Astrocyte (in vitro differentiated cells and primary cell): Measurements from ENCODE around the gene SYNC. TPM values are rescaled to one million over a fixed set of nuclear protein-coding genes. Genes with fewer than 3 reads are reported as not detected.

ENCODE experiments used
- DNase-seq: peaks from one replicate; pipeline ENCODE4 v3.0.0-alpha.2; 2010; ENCODE audit warnings: low read depth
- FAIRE-seq: peaks from 2 replicates; lab custom pipeline; 2011; peaks lifted over from hg19 to GRCh38; lab: Jason Lieb, UNC
- H2AFZ ChIP-seq: 2 replicates; pipeline ENCODE4 v1.6.0; 2012; ENCODE audit warnings: low read depth, low read length, inconsistent platforms
- H3K27ac ChIP-seq: 2 replicates; pipeline ENCODE4 v1.5.1; 2011; ENCODE audit warnings: low read depth, low read length, inconsistent platforms
- H3K27me3 ChIP-seq: 2 replicates; pipeline ENCODE4 v1.6.0; 2011; ENCODE audit warnings: low read length, inconsistent platforms; ENCODE audit not compliant: insufficient read depth
- H3K36me3 ChIP-seq: 2 replicates; pipeline ENCODE4 v1.5.1; 2011; ENCODE audit warnings: low read length, inconsistent platforms; ENCODE audit not compliant: insufficient read depth
- H3K4me1 ChIP-seq: 2 replicates; pipeline ENCODE4 v1.5.1; 2011; ENCODE audit warnings: low read length, inconsistent platforms; ENCODE audit not compliant: insufficient read depth
- H3K4me2 ChIP-seq: 2 replicates; pipeline ENCODE4 v1.6.0; 2012; ENCODE audit warnings: low read length, inconsistent platforms
- H3K4me3 ChIP-seq: 2 replicates; pipeline ENCODE4 v1.5.1; 2011; ENCODE audit warnings: low read depth, mild to moderate bottlenecking, low read length, inconsistent platforms; ENCODE audit not compliant: insufficient read depth
- H3K79me2 ChIP-seq: 2 replicates; pipeline ENCODE4 v1.6.0; 2012; ENCODE audit warnings: mild to moderate bottlenecking, low read length, inconsistent platforms; ENCODE audit not compliant: insufficient read depth
- H3K9ac ChIP-seq: 2 replicates; pipeline ENCODE4 v1.6.0; 2012; ENCODE audit warnings: mild to moderate bottlenecking, low read length, inconsistent platforms
- H3K9me3 ChIP-seq: 2 replicates; pipeline ENCODE4 v1.5.1; 2012; ENCODE audit warnings: low read depth, mild to moderate bottlenecking, low read length, inconsistent platforms; ENCODE audit not compliant: insufficient read depth
- H4K20me1 ChIP-seq: 2 replicates; pipeline ENCODE4 v1.6.0; 2012; ENCODE audit warnings: low read length, inconsistent platforms; ENCODE audit not compliant: insufficient read depth
- H3K27ac Mint-ChIP-seq: one replicate; pipeline ENCODE4 v1.8.0; 2021; ENCODE audit warnings: mild to moderate bottlenecking, mixed read lengths; ENCODE audit not compliant: unreplicated experiment
- H3K27me3 Mint-ChIP-seq: one replicate; pipeline ENCODE4 v1.8.0; 2021; ENCODE audit warnings: low read depth, mixed read lengths; ENCODE audit not compliant: unreplicated experiment
- H3K36me3 Mint-ChIP-seq: one replicate; pipeline ENCODE4 v1.8.0; 2021; ENCODE audit warnings: low read depth, mixed read lengths; ENCODE audit not compliant: unreplicated experiment
- H3K4me1 Mint-ChIP-seq: one replicate; pipeline ENCODE4 v1.8.0; 2021; ENCODE audit warnings: low read depth, mixed read lengths; ENCODE audit not compliant: unreplicated experiment
- H3K4me3 Mint-ChIP-seq: one replicate; pipeline ENCODE4 v1.8.0; 2021; ENCODE audit warnings: mild to moderate bottlenecking, moderate library complexity, mixed read lengths; ENCODE audit not compliant: unreplicated experiment
- H3K9me3 Mint-ChIP-seq: one replicate; pipeline ENCODE4 v1.8.0; 2021; ENCODE audit warnings: mild to moderate bottlenecking, mixed read lengths; ENCODE audit not compliant: unreplicated experiment
- EZH2 ChIP-seq: IDR thresholded peaks from 2 replicates; pipeline ENCODE4 v1.6.1; 2012; ENCODE audit warnings: mild to moderate bottlenecking, low read length, inconsistent platforms; ENCODE audit not compliant: insufficient read depth
- total RNA-seq: library from RNA; stranded (reverse); gene quantifications from 2 replicates; pipeline ENCODE4 v1.2.1, GENCODE V29; 2021
- TF ChIP-seq, protein P1 (sequence below): IDR thresholded peaks from 2 replicates; pipeline ENCODE4 v1.5.1; 2011; ENCODE audit warnings: low read depth, mild to moderate bottlenecking, inconsistent platforms, low read length, moderate library complexity; ENCODE audit not compliant: insufficient read depth

The SYNC gene
- total RNA-seq, 1 donor from 2014 or later, result 20.6 TPM

DNA sequence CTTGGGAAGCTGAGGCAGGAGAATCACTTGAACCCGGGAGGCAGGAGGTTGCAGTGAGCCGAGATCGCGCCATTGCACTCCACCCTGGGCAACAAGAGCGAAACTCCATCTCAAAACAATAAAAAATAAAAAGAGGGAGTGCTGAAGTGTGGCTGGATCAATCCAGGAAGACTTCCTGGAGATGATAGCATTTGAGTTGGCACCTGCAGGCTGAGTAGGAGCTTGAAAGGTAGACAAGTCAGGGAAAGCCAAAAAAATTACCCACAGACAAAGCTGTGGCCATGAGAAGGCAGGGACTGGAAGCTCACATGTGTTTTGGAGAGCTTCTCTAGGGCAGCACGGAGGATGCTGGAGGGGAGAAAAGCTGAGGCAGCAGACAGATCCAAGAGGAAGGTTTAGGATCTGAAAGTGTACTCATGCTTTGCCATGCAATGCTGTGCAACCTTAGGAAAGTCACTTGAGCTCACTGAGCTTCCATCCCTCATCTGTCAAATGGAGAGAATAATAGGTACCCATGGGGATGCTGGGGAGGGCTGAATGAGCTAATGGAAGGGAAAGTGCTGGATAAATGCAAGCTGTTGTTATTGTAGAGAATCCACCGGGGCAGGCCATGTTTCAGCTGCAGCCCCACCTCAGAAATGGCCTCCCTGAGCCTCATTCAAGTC, 26.0 kb upstream of the SYNC start:
- Histone ChIP-seq H3K4me1 (peaks cover 24% of the 10 kb centered on the region), H2AFZ (no peak overlapping the region), H3K4me2 (no peak overlapping the region), H3K36me3 (no peaks in the 10 kb centered on the region), H3K9me3 (no peaks in the 10 kb centered on the region), H3K79me2 (no peaks in the 10 kb centered on the region), H3K27ac (no peak overlapping the region), H4K20me1 (no peaks in the 10 kb centered on the region), H3K27me3 (no peaks in the 10 kb centered on the region), H3K9ac (no peak overlapping the region), H3K4me3 (no peak overlapping the region)
- Mint-ChIP-seq H3K4me1 (peaks cover 25% of the 10 kb centered on the region), H3K36me3 (peaks cover 1% of the 10 kb centered on the region), H3K4me3 (no peak overlapping the region), H3K27me3 (no peaks in the 10 kb centered on the region), H3K9me3 (no peaks in the 10 kb centered on the region), H3K27ac (no peak overlapping the region)
- FAIRE-seq, result no peak
- TF ChIP-seq, protein P1, sequence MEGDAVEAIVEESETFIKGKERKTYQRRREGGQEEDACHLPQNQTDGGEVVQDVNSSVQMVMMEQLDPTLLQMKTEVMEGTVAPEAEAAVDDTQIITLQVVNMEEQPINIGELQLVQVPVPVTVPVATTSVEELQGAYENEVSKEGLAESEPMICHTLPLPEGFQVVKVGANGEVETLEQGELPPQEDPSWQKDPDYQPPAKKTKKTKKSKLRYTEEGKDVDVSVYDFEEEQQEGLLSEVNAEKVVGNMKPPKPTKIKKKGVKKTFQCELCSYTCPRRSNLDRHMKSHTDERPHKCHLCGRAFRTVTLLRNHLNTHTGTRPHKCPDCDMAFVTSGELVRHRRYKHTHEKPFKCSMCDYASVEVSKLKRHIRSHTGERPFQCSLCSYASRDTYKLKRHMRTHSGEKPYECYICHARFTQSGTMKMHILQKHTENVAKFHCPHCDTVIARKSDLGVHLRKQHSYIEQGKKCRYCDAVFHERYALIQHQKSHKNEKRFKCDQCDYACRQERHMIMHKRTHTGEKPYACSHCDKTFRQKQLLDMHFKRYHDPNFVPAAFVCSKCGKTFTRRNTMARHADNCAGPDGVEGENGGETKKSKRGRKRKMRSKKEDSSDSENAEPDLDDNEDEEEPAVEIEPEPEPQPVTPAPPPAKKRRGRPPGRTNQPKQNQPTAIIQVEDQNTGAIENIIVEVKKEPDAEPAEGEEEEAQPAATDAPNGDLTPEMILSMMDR, result no peak
- no peak for TF ChIP-seq EZH2
- DNase-seq, result no peak

DNA sequence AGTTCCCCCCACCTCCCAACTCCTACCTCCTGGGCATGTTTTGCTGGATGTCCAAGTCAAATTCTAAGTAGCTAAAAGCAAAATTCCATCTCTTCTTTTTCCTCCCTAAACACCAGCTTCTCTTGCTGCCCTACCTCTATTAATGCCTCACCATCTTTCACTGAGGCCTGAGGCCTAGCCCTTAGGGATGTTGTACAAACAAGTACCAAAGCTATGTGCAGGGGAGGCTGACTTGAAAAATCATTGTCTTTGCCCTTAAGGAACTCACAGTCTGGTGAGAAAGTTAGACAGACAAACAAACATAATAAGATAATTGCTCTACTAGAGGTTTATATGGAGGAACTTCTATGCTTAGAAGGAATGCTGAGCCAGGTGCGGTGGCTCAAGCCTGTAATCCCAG, 25.3 kb upstream of the SYNC start:
- Mint-ChIP-seq H3K27ac (no peak overlapping the region), H3K4me1 (peaks cover 22% of the 10 kb centered on the region), H3K27me3 (no peaks in the 10 kb centered on the region)

More for the DNA sequence above, 25.3 kb upstream of the SYNC start:
- H3K36me3 ChIP-seq, result no peaks in the 10 kb centered on the region
- no peak overlapping the region for H2AFZ ChIP-seq
- no peaks in the 10 kb centered on the region for H3K27me3 ChIP-seq
- peaks cover 1% of the 10 kb centered on the region for H3K36me3 Mint-ChIP-seq
- no peaks in the 10 kb centered on the region for H4K20me1 ChIP-seq
- H3K27ac ChIP-seq, result no peak overlapping the region
- H3K9ac ChIP-seq, result no peak overlapping the region
- no peak overlapping the region for H3K4me3 ChIP-seq
- TF ChIP-seq EZH2, result no peak
- TF ChIP-seq, protein P1, result no peak
- DNase-seq (no peak), FAIRE-seq (no peak)
- H3K9me3 Mint-ChIP-seq, result no peaks in the 10 kb centered on the region
- H3K4me3 Mint-ChIP-seq, result no peak overlapping the region
- H3K4me2 ChIP-seq, result no peak overlapping the region
- H3K9me3 ChIP-seq, result no peaks in the 10 kb centered on the region
- H3K79me2 ChIP-seq, result no peaks in the 10 kb centered on the region
- H3K4me1 ChIP-seq, result peaks cover 24% of the 10 kb centered on the region
